Left lung (tissue), 10 donors: ENCODE measurements around the gene CACNA1I. TPM values are rescaled to one million over a fixed set of nuclear protein-coding genes. Genes with fewer than 3 reads are reported as not detected.

Experiments used
- ATAC-seq: fragments of 200-7000 bp; cut with Tn5 transposase; one replicate; pipeline ENCODE4 v1.9.1; 2020; ENCODE audit warnings: moderate library complexity
- DNase-seq, 4 donors: peaks; one replicate each; pipeline ENCODE4 v3.0.0-alpha.2; 2013 to 2020
- H3K27ac ChIP-seq, 2 donors: fragments of 200-600 bp; sonication (generic) in 1 of 2; one replicate each; pipeline versions ENCODE4 v1.5.0 to v1.8.0; 2020 to 2021
- H3K27me3 ChIP-seq, 2 donors: fragments of 200-600 bp; sonication (generic) in 1 of 2; one replicate each; pipeline versions ENCODE4 v1.5.0 to v1.8.0; 2020 to 2021
- H3K36me3 ChIP-seq, 2 donors: fragments of 200-600 bp; sonication (generic) in 1 of 2; one replicate each; pipeline versions ENCODE4 v1.5.0 to v1.8.0; 2020 to 2021
- H3K4me1 ChIP-seq, 2 donors: fragments of 200-600 bp; one replicate each; pipeline ENCODE4 v1.8.0; 2021
- H3K4me3 ChIP-seq, 2 donors: fragments of 200-600 bp; sonication (generic) in 1 of 2; one replicate each; pipeline versions ENCODE4 v1.5.0 to v1.8.0; 2020 to 2021; ENCODE audit warnings: mild to moderate bottlenecking in 1 of 2
- H3K9me3 ChIP-seq, 2 donors: fragments of 200-600 bp; sonication (generic) in 1 of 2; one replicate each; pipeline versions ENCODE4 v1.5.0 to v1.8.0; 2020 to 2021
- CTCF ChIP-seq, 2 donors: fragments of 200-600 bp; sonication (generic) in 1 of 2; IDR thresholded peaks; one replicate each; pipeline versions ENCODE4 v1.5.0 to v1.8.0; 2021; ENCODE audit warnings: antibody characterized with exemption in 2 of 2
- intact Hi-C, 2 donors: fragments of 100-400 bp; cut with DNase I; formaldehyde crosslinking; loops; one replicate each; pipeline versions ENCODE4 v1.11.2 to v1.14.2; 2022
- polyA plus RNA-seq, 6 donors: library from polyadenylated mRNA; unstranded; fragments of 120-200 nt; gene quantifications; one replicate each; pipeline ENCODE4 v1.2.1, GENCODE V29; 2013; ENCODE audit not compliant: insufficient read length in 6 of 6
- total RNA-seq, 2 donors: library from RNA; stranded (reverse); fragmentation: NEBNext Ultra II Directional; extraction: Animal tissue kit (Norgen Biotek cat#: 25700); gene quantifications; one replicate each; pipeline ENCODE4 v1.2.1, GENCODE V29; 2021
- donor health status: DM: no; HTN: yes; CAD: no.
- donor health status: DM: no; HTN: no; CAD: no.

CACNA1I gene
- total and polyA plus RNA-seq, 8 donors = 0.03 to 0.35 (median 0.09) TPM

GRCh38 chr22:39530692-39531331, 39.7 kb upstream of the CACNA1I start:
- Histone ChIP-seq H3K4me3 (peak overlapping the region in 1 of 2 donors; percentile 86), H3K36me3 (peaks cover 0 to 31% of the 10 kb centered on the region in 2 donors), H3K4me1 (peaks cover 34 to 75% of the 10 kb centered on the region in 2 donors), H3K27me3 (no peaks in the 10 kb centered on the region), H3K9me3 (no peaks in the 10 kb centered on the region), H3K27ac (peak overlapping the region in 1 of 2 donors; percentile 23)
- no peak for TF ChIP-seq CTCF (IDR thresholded peaks at IDR 0.05)
- DNase-seq = no peak
- no peak for ATAC-seq
- intact Hi-C loops = no loop called here

- peaks cover 0 to 31% of the 10 kb centered on the region in 2 donors for H3K36me3 ChIP-seq
- peaks cover 34 to 59% of the 10 kb centered on the region in 2 donors for H3K4me1 ChIP-seq
- peak within 1 kb of the TSS; percentile 86 to 90 for H3K4me3 ChIP-seq
- DNase-seq (peak; percentile 98 to 100 (median 100)), ATAC-seq (peak; percentile 89)
- intact Hi-C loops = no loop called here
- H3K27me3 ChIP-seq = no peaks in the 10 kb centered on the region
- peak within 1 kb of the TSS; percentile 89 to 93 for H3K27ac ChIP-seq
- TF ChIP-seq CTCF (IDR thresholded peaks at IDR 0.05) = peak in 1 of 2 donors; percentile 14
- no peaks in the 10 kb centered on the region for H3K9me3 ChIP-seq
Measured at GRCh38 chr22:39532215-39533073, 38.1 kb upstream of the CACNA1I start, which contains the start of gene RPS19BP1. RPS19BP1 (minus strand) TSS chr22:39532748; CDS start chr22:39532738, 10 bp downstream.

- TF ChIP-seq CTCF (IDR thresholded peaks at IDR 0.05) = no peak
- intact Hi-C loops = no loop called here
- no peak overlapping the region for H3K4me3 ChIP-seq
- peaks cover 18 to 43% of the 10 kb centered on the region in 2 donors for H3K4me1 ChIP-seq
- H3K36me3 ChIP-seq = peaks cover 0 to 18% of the 10 kb centered on the region in 2 donors
- no peaks in the 10 kb centered on the region for H3K27me3 ChIP-seq
- no peaks in the 10 kb centered on the region for H3K9me3 ChIP-seq
- DNase-seq = no peak
- no peak overlapping the region for H3K27ac ChIP-seq
- ATAC-seq = no peak
Measured at GRCh38 chr22:39534092-39534506, 36.5 kb upstream of the CACNA1I start.

GRCh38 chr22:39534591-39535356, 35.8 kb upstream of the CACNA1I start:
- TF ChIP-seq CTCF (IDR thresholded peaks at IDR 0.05) = peak; percentile 93
- H3K4me3 ChIP-seq = no peak overlapping the region
- no peaks in the 10 kb centered on the region for H3K27me3 ChIP-seq
- peaks cover 0 to 12% of the 10 kb centered on the region in 2 donors for H3K36me3 ChIP-seq
- DNase-seq (peak; percentile 79 to 95 (median 84)), ATAC-seq (peak; percentile 41)
- H3K4me1 ChIP-seq = peaks cover 15 to 36% of the 10 kb centered on the region in 2 donors
- no peaks in the 10 kb centered on the region for H3K9me3 ChIP-seq
- no peak overlapping the region for H3K27ac ChIP-seq
- intact Hi-C loops = loop anchor here in 1 of 2 donors (5.0 kb wide), 1 partner anchor 493 kb away; no protein-coding TSS in a partner anchor
